ENCODE data around the gene CSNK2A3. TPM values are rescaled to one million over a fixed set of nuclear protein-coding genes. Genes with fewer than 3 reads are reported as not detected.

Gene CSNK2A3
- total and polyA plus RNA-seq, 9 donors, result 0.73 to 2.6 (median 1.4) TPM

DNA sequence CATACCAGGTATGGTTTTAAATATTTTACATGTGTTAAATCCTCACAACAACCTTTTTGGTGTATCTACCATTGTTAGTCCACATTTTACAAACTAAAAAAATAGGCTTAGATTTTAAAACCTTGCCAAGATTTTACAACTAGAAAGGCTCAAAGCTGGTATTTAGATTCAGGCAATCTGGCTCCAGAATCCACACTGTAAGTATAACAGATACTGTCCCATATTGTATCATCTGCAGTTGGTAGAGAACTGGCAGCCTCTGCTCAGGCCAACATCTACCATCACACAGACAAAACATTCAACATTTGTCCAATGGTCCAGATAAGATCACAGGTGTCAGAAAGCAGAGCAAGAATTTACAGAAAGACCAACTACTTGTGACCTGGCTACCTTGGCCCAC lies 30.9 kb downstream of the CSNK2A3 start:
- no peaks in the 10 kb centered on the region for H3K27me3 ChIP-seq (ENCODE audit: control insufficient read depth, insufficient read depth, low read length)
- no peaks in the 10 kb centered on the region for H3K4me1 ChIP-seq (ENCODE audit: control insufficient read depth, insufficient read depth, low read length)
- H3K4me3 ChIP-seq (ENCODE audit: low read length), result no peak overlapping the region
- DNase-seq, result no peak
- H3K36me3 ChIP-seq (ENCODE audit: control insufficient read depth, insufficient read depth, low read length), result peaks cover 12% of the 10 kb centered on the region
- H3K27ac ChIP-seq (ENCODE audit: low read length), result no peak overlapping the region
- peaks cover 4% of the 10 kb centered on the region for H3K9me3 ChIP-seq (replicated peaks; ENCODE audit: control insufficient read depth, low read depth, low read length)

DNA sequence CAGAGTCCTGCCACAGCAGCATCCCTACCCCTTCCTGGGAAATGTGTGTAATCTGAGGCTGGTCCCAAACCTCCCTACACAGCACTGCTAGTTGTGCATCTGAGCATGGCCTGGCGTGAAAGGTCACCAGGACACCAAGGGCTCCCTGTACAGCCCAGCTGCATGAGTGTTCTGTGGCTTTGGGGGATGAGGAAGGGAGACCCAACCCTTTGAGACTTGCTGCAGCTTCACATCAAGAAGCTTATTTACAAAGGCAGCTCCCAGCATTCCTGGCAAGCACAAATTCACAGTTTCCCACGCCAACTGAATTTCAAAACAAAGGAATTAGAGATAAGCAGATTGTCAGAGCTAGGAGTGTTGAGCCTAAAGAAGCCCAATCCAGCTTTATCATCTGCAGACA lies 32.2 kb downstream of the CSNK2A3 start:
- H3K36me3 ChIP-seq (ENCODE audit: control insufficient read depth, insufficient read depth, low read length), result peaks cover 4% of the 10 kb centered on the region
- no CpG with 5 or more reads among the region's 2 CpGs for WGBS (ENCODE audit: insufficient coverage)
- no peak overlapping the region for H3K4me3 ChIP-seq (ENCODE audit: low read length)
- H3K27me3 ChIP-seq (ENCODE audit: control insufficient read depth, insufficient read depth, low read length), result no peaks in the 10 kb centered on the region
- H3K9me3 ChIP-seq (replicated peaks; ENCODE audit: control insufficient read depth, low read depth, low read length), result peaks cover 4% of the 10 kb centered on the region
- no peak overlapping the region for H3K27ac ChIP-seq (ENCODE audit: low read length)
- DNase-seq, result no peak
- no peaks in the 10 kb centered on the region for H3K4me1 ChIP-seq (ENCODE audit: control insufficient read depth, insufficient read depth, low read length)

DNA sequence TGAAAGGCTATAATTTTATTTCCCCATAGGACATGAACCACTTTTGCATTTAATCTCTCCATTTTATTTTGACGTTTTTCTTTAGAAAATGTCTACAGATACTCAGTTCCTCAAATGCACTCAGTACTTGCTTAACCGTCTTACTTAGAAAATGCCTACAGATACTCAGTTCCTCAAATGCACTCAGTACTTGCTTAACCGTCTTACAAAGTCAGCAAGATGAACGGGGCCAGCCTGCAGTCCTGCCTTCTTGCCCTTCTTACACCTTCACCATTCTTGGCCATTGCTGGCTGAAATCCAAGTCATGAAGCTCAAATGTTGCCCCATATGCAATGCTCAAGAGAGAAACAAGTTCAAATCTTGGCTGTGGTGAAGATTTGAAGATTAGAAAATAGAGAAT lies 34.1 kb downstream of the CSNK2A3 start:
- Histone ChIP-seq H3K36me3 (ENCODE audit: control insufficient read depth, insufficient read depth, low read length) (peaks cover 1% of the 10 kb centered on the region), H3K4me3 (ENCODE audit: low read length) (no peak overlapping the region), H3K27me3 (ENCODE audit: control insufficient read depth, insufficient read depth, low read length) (no peaks in the 10 kb centered on the region), H3K27ac (ENCODE audit: low read length) (no peak overlapping the region), H3K9me3 (replicated peaks; ENCODE audit: control insufficient read depth, low read depth, low read length) (peaks cover 4% of the 10 kb centered on the region), H3K4me1 (ENCODE audit: control insufficient read depth, insufficient read depth, low read length) (peaks cover 7% of the 10 kb centered on the region)
- peak; percentile 35 for DNase-seq
- WGBS (ENCODE audit: insufficient coverage), result 84% methylated on average over 2 of the region's 4 CpGs

- peaks cover 10% of the 10 kb centered on the region for H3K4me1 ChIP-seq (ENCODE audit: control insufficient read depth, insufficient read depth, low read length)
- no peaks in the 10 kb centered on the region for H3K27me3 ChIP-seq (ENCODE audit: control insufficient read depth, insufficient read depth, low read length)
- H3K27ac ChIP-seq (ENCODE audit: low read length), result no peak overlapping the region
- WGBS (ENCODE audit: insufficient coverage), result 90% methylated on average over 4 of the region's 7 CpGs
- H3K9me3 ChIP-seq (replicated peaks; ENCODE audit: control insufficient read depth, low read depth, low read length), result peaks cover 4% of the 10 kb centered on the region
- no peak for DNase-seq
- H3K4me3 ChIP-seq (ENCODE audit: low read length), result no peak overlapping the region
- no peaks in the 10 kb centered on the region for H3K36me3 ChIP-seq (ENCODE audit: control insufficient read depth, insufficient read depth, low read length)
These were observed 34.6 kb downstream of the CSNK2A3 start for GRCh38 chr11:11318461-11318860.

DNA sequence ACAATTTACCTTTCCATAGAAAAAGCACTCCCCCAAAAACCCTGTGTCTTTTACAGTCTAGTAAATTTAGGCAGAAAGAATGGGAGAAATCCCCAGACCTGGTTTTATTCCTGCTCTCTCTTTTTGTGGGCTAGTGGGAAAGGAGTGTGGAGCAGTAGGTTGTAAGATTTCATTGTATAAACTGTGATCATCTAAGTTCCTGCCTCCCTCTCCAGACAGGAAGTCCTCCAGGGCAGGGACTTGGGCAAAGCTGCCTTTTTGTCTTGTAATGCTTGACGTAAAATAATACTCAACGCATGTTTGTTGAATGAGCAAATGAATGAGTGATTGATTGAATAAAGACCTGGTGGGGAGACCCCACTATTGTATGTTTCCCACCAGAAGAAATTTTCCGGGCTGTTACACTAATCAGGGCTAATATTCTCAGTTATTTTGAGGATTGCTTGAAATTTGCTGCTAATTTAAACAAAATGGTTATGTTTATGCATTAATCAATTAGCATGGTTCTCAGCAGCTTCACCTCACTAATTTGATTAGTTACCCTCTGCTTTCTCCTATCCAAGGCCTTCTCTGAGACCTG lies 36.3 kb downstream of the CSNK2A3 start:
- peaks cover 14% of the 10 kb centered on the region for H3K4me1 ChIP-seq (ENCODE audit: control insufficient read depth, insufficient read depth, low read length)
- no peak overlapping the region for H3K27ac ChIP-seq (ENCODE audit: low read length)
- no CpG with 5 or more reads among the region's 3 CpGs for WGBS (ENCODE audit: insufficient coverage)
- no peaks in the 10 kb centered on the region for H3K36me3 ChIP-seq (ENCODE audit: control insufficient read depth, insufficient read depth, low read length)
- no peak for DNase-seq
- H3K9me3 ChIP-seq (replicated peaks; ENCODE audit: control insufficient read depth, low read depth, low read length), result no peaks in the 10 kb centered on the region
- no peaks in the 10 kb centered on the region for H3K27me3 ChIP-seq (ENCODE audit: control insufficient read depth, insufficient read depth, low read length)
- H3K4me3 ChIP-seq (ENCODE audit: low read length), result no peak overlapping the region

DNA sequence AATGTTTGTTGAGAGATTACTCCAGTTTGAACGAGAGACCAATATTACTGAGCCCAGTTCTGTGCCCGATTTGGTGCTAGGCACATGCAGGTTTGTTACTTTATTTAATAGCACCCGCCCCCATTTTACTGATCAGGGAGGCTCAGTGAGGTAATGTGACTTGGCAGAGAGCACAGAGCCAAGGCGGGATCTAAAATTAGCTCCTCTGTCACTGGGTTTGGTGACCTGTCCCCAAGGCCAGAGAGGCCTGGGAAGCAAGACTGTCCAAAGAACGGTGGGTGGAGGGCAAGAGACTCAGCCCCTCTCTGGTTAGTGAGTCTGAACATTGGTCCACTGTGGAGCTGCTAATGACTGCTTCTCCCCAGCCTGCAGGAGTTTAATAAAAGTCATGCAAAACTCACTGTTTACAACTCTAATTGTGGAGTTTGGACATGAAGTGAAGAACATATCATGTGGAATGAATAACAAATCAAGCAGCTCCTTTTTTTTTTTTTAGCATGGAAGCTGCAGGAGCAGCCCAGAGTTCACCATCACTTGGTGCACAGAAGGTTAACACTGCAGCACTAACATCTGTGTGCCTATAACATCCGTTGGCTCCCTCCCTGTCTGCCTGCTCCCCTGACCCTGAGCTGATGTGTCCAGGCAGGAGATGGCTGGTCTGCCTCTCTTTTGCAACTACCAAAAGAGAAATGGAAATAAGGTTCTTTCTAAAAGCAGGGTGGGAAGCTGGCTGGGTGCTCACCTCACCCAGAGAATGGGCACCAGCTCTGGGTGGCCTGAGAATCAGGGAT lies 39.0 kb downstream of the CSNK2A3 start:
- DNase-seq, result peak; percentile 43
- no peak overlapping the region for H3K27ac ChIP-seq (ENCODE audit: low read length)
- no peaks in the 10 kb centered on the region for H3K27me3 ChIP-seq (ENCODE audit: control insufficient read depth, insufficient read depth, low read length)
- H3K4me3 ChIP-seq (ENCODE audit: low read length), result no peak overlapping the region
- WGBS (ENCODE audit: insufficient coverage), result 33% methylated on average over 4 of the region's 6 CpGs
- peaks cover 14% of the 10 kb centered on the region for H3K4me1 ChIP-seq (ENCODE audit: control insufficient read depth, insufficient read depth, low read length)
- no peaks in the 10 kb centered on the region for H3K9me3 ChIP-seq (replicated peaks; ENCODE audit: control insufficient read depth, low read depth, low read length)
- no peaks in the 10 kb centered on the region for H3K36me3 ChIP-seq (ENCODE audit: control insufficient read depth, insufficient read depth, low read length)

- DNase-seq, result no peak
- WGBS (ENCODE audit: insufficient coverage), result 100% methylated on average over 1 of the region's 1 CpG
- H3K4me1 ChIP-seq (ENCODE audit: control insufficient read depth, insufficient read depth, low read length), result peaks cover 14% of the 10 kb centered on the region
- no peaks in the 10 kb centered on the region for H3K36me3 ChIP-seq (ENCODE audit: control insufficient read depth, insufficient read depth, low read length)
- H3K27me3 ChIP-seq (ENCODE audit: control insufficient read depth, insufficient read depth, low read length), result no peaks in the 10 kb centered on the region
- no peaks in the 10 kb centered on the region for H3K9me3 ChIP-seq (replicated peaks; ENCODE audit: control insufficient read depth, low read depth, low read length)
- no peak overlapping the region for H3K27ac ChIP-seq (ENCODE audit: low read length)
- H3K4me3 ChIP-seq (ENCODE audit: low read length), result no peak overlapping the region
These were observed 39.6 kb downstream of the CSNK2A3 start for GRCh38 chr11:11313426-11313825.

GRCh38 chr11:11312738-11313137 lies 40.3 kb downstream of the CSNK2A3 start:
- WGBS (ENCODE audit: insufficient coverage), result 100% methylated on average over 1 of the region's 1 CpG
- Histone ChIP-seq H3K27me3 (ENCODE audit: control insufficient read depth, insufficient read depth, low read length) (no peaks in the 10 kb centered on the region), H3K27ac (ENCODE audit: low read length) (no peak overlapping the region), H3K9me3 (replicated peaks; ENCODE audit: control insufficient read depth, low read depth, low read length) (no peaks in the 10 kb centered on the region), H3K4me3 (ENCODE audit: low read length) (no peak overlapping the region), H3K36me3 (ENCODE audit: control insufficient read depth, insufficient read depth, low read length) (no peaks in the 10 kb centered on the region), H3K4me1 (ENCODE audit: control insufficient read depth, insufficient read depth, low read length) (peaks cover 14% of the 10 kb centered on the region)
- no peak for DNase-seq

DNA sequence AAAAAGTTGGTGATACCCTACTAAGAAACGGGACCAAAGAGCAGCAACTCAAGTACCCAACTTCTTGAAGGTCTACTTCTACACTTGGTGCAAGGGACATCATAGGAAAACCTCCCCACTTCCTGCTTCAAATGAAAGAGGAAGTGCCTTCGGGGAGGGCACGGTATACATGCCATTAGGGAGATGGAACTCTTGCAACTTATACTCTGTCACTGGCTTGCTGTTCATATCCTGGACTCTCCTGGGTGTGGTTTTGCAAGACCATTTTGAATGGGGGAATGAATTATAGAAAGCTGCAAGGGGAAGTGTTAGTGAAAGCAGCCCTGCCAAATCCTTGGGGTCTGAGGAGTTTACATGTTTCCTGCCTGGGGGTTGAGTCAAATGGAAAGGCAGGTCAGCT lies 41.9 kb downstream of the CSNK2A3 start:
- no peaks in the 10 kb centered on the region for H3K9me3 ChIP-seq (replicated peaks; ENCODE audit: control insufficient read depth, low read depth, low read length)
- no peaks in the 10 kb centered on the region for H3K27me3 ChIP-seq (ENCODE audit: control insufficient read depth, insufficient read depth, low read length)
- H3K4me3 ChIP-seq (ENCODE audit: low read length), result no peak overlapping the region
- WGBS (ENCODE audit: insufficient coverage), result no CpG with 5 or more reads among the region's 3 CpGs
- H3K36me3 ChIP-seq (ENCODE audit: control insufficient read depth, insufficient read depth, low read length), result no peaks in the 10 kb centered on the region
- peak; percentile 20 for DNase-seq
- peaks cover 14% of the 10 kb centered on the region for H3K4me1 ChIP-seq (ENCODE audit: control insufficient read depth, insufficient read depth, low read length)
- no peak overlapping the region for H3K27ac ChIP-seq (ENCODE audit: low read length)

- Histone ChIP-seq H3K4me3 (ENCODE audit: low read length) (no peak overlapping the region), H3K9me3 (replicated peaks; ENCODE audit: control insufficient read depth, low read depth, low read length) (no peaks in the 10 kb centered on the region), H3K4me1 (ENCODE audit: control insufficient read depth, insufficient read depth, low read length) (peaks cover 14% of the 10 kb centered on the region), H3K27me3 (ENCODE audit: control insufficient read depth, insufficient read depth, low read length) (no peaks in the 10 kb centered on the region), H3K27ac (ENCODE audit: low read length) (no peak overlapping the region), H3K36me3 (ENCODE audit: control insufficient read depth, insufficient read depth, low read length) (no peaks in the 10 kb centered on the region)
- DNase-seq, result no peak
- 100% methylated on average over 1 of the region's 2 CpGs for WGBS (ENCODE audit: insufficient coverage)
These were observed 43.1 kb downstream of the CSNK2A3 start for GRCh38 chr11:11309906-11310305.

Measured in muscle of leg (tissue), 11 donors.